ENCODE measurements around the gene FAM20C. TPM values are rescaled to one million over a fixed set of nuclear protein-coding genes. Genes with fewer than 3 reads are reported as not detected.
A peak's percentile ranks its signal among the peaks of the same experiment; 100 is the strongest.

The FAM20C gene
- total RNA-seq, 2 experiments from 2014 or later, result 1.3 to 1.7 TPM

DNA sequence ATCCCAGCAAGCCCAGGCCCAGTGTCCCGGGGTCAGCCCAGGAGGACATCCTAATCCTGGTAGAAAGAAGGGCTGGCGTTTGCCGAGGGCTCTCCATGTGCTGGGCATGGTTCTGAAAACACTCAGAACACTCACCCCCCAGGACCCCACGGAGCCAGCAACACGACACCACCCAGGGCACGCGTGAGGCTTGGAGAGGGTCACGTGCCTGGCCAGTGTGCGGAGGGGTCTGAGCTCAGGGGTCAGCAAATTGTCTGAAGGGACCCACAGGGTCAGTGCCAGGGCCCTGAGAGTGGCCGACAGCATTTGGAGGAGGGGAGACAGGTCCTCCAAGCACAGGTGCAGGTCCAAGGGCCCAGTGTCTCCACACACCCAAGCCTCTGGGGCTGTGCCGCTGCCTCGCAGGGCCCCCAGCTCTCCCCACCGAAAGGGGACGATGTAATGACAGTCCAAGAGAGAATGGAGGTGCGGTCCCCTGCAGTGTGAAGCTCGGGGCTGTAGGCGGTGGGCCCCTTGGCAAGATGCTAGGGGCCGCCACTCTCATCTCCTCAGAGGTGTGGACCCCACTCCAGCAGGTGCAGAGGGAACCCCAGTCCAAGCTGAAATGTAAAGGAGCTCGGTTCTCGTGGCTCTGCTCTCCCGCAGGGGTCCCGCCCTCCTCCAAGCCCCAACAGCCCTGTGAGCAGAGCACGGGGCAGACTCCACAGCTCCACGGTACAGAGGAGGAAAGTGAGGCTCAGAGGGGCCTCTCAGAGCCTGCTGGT lies 105.4 kb downstream of the FAM20C start:
- Histone ChIP-seq H3K27me3 (ENCODE audit: control insufficient read depth in 1 of 2, insufficient read depth in 2 of 2, low read length in 2 of 2) (peaks cover 9 to 22% of the 10 kb centered on the region in 2 experiments), H3K4me1 (ENCODE audit: insufficient read depth, low read length) (no peaks in the 10 kb centered on the region), H3K27ac (ENCODE audit: low read depth in 1 of 2, low read length in 2 of 2) (no peak overlapping the region), H3K36me3 (ENCODE audit: insufficient read depth, low read length) (no peaks in the 10 kb centered on the region), H3K4me3 (ENCODE audit: low read length) (no peak overlapping the region), H3K9me3 (ENCODE audit: control insufficient read depth in 1 of 2, insufficient read depth in 1 of 2, low read length in 2 of 2) (peaks cover 0 to 20% of the 10 kb centered on the region in 2 experiments)
- Mint-ChIP-seq H3K36me3 (ENCODE audit: low read depth) (no peaks in the 10 kb centered on the region), H3K4me3 (no peak overlapping the region), H3K27me3 (peaks cover 6% of the 10 kb centered on the region), H3K4me1 (ENCODE audit: low read depth) (no peaks in the 10 kb centered on the region), H3K9me3 (no peaks in the 10 kb centered on the region), H3K27ac (no peak overlapping the region)
- peak in 1 of 14 experiments; percentile 23 for DNase-seq
- CTCF ChIA-PET, result no interaction called here
- intact Hi-C loops (cut with DNase I, micrococcal nuclease), result no loop called here
- POLR2A ChIA-PET, result no interaction called here
- no peak for ATAC-seq (ENCODE audit: poor library complexity)
- TF ChIP-seq, protein P1, sequence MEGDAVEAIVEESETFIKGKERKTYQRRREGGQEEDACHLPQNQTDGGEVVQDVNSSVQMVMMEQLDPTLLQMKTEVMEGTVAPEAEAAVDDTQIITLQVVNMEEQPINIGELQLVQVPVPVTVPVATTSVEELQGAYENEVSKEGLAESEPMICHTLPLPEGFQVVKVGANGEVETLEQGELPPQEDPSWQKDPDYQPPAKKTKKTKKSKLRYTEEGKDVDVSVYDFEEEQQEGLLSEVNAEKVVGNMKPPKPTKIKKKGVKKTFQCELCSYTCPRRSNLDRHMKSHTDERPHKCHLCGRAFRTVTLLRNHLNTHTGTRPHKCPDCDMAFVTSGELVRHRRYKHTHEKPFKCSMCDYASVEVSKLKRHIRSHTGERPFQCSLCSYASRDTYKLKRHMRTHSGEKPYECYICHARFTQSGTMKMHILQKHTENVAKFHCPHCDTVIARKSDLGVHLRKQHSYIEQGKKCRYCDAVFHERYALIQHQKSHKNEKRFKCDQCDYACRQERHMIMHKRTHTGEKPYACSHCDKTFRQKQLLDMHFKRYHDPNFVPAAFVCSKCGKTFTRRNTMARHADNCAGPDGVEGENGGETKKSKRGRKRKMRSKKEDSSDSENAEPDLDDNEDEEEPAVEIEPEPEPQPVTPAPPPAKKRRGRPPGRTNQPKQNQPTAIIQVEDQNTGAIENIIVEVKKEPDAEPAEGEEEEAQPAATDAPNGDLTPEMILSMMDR (IDR thresholded peaks at IDR 0.05), result no peak

DNA sequence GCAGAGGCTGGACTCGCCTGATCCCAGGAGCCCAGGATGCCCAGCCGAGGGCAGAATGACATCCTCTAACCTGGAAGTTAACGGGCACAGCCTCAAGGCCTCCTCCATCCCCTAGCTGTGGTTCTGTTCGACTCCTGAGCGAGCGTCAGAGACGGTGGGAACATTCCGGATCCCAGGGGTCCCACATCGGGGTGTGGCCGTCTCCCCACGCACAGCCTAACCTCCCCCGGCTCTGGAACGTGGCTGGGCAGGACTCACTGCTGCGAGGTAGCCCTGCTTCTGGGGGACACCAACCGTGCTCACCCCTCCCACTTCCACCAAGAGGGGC lies 106.0 kb downstream of the FAM20C start:
- Histone ChIP-seq H3K4me1 (ENCODE audit: insufficient read depth, low read length) (no peaks in the 10 kb centered on the region), H3K27me3 (ENCODE audit: control insufficient read depth in 1 of 2, insufficient read depth in 2 of 2, low read length in 2 of 2) (peaks cover 9 to 21% of the 10 kb centered on the region in 2 experiments), H3K27ac (ENCODE audit: low read depth in 1 of 2, low read length in 2 of 2) (no peak overlapping the region), H3K36me3 (ENCODE audit: insufficient read depth, low read length) (no peaks in the 10 kb centered on the region), H3K4me3 (ENCODE audit: low read length) (no peak overlapping the region), H3K9me3 (ENCODE audit: control insufficient read depth in 1 of 2, insufficient read depth in 1 of 2, low read length in 2 of 2) (peaks cover 0 to 20% of the 10 kb centered on the region in 2 experiments)
- Mint-ChIP-seq H3K27ac (no peak overlapping the region), H3K4me3 (no peak overlapping the region), H3K9me3 (no peaks in the 10 kb centered on the region), H3K27me3 (peaks cover under 1% of the 10 kb centered on the region), H3K36me3 (ENCODE audit: low read depth) (no peaks in the 10 kb centered on the region), H3K4me1 (ENCODE audit: low read depth) (no peaks in the 10 kb centered on the region)
- CTCF ChIA-PET, result no interaction called here
- no peak for ATAC-seq (ENCODE audit: poor library complexity)
- POLR2A ChIA-PET, result no interaction called here
- TF ChIP-seq, protein P1 (IDR thresholded peaks at IDR 0.05), result no peak
- intact Hi-C loops (cut with DNase I, micrococcal nuclease), result no loop called here
- DNase-seq, result peak in 1 of 14 experiments; percentile 8

DNA sequence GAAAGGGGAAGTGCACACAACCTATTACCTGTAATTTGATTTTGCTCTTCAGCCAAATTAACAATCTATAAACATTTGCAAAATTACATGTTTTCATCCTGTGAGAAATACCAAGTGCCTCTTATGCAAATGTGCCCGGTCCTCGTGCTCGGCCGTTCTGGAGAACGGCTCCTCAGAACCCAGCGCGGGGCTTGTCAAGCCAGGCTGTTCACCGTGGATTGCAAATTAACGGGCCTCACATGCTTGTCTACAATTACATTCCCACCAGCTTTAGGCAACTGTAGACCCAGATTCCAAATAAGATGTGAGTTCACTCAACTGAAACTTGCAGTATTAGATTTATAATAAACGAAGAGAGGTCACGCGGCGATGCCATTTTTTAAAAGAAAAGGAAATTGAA lies 106.4 kb downstream of the FAM20C start:
- Histone ChIP-seq H3K27ac (ENCODE audit: low read depth in 1 of 2, low read length in 2 of 2) (no peak overlapping the region), H3K27me3 (ENCODE audit: control insufficient read depth in 1 of 2, insufficient read depth in 2 of 2, low read length in 2 of 2) (peaks cover 9 to 17% of the 10 kb centered on the region in 2 experiments), H3K9me3 (ENCODE audit: control insufficient read depth in 1 of 2, insufficient read depth in 1 of 2, low read length in 2 of 2) (peaks cover 0 to 19% of the 10 kb centered on the region in 2 experiments), H3K36me3 (ENCODE audit: insufficient read depth, low read length) (no peaks in the 10 kb centered on the region), H3K4me3 (ENCODE audit: low read length) (no peak overlapping the region), H3K4me1 (ENCODE audit: insufficient read depth, low read length) (no peaks in the 10 kb centered on the region)
- no peak for DNase-seq
- no peaks in the 10 kb centered on the region for H3K27me3 Mint-ChIP-seq
- ATAC-seq (ENCODE audit: poor library complexity), result no peak
- CTCF ChIA-PET, result no interaction called here
- no peak overlapping the region for H3K27ac Mint-ChIP-seq
- POLR2A ChIA-PET, result no interaction called here
- no peaks in the 10 kb centered on the region for H3K9me3 Mint-ChIP-seq
- H3K4me1 Mint-ChIP-seq (ENCODE audit: low read depth), result no peaks in the 10 kb centered on the region
- no peak overlapping the region for H3K4me3 Mint-ChIP-seq
- H3K36me3 Mint-ChIP-seq (ENCODE audit: low read depth), result no peaks in the 10 kb centered on the region
- intact Hi-C loops (cut with DNase I, micrococcal nuclease), result no loop called here
- TF ChIP-seq, protein P1 (IDR thresholded peaks at IDR 0.05), result no peak

Measured in CD4-positive, alpha-beta T cell (primary cell).